GM12801 (cell line): ENCODE results near the gene SMYD3.

ENCODE experiments used
- TF ChIP-seq, protein P1 (sequence below): IDR thresholded peaks from one replicate; pipeline ENCODE4 v1.5.1; 2011; ENCODE audit warnings: control low read depth; ENCODE audit not compliant: insufficient read length; ENCODE audit errors: extremely low read depth

The SMYD3 gene

DNA sequence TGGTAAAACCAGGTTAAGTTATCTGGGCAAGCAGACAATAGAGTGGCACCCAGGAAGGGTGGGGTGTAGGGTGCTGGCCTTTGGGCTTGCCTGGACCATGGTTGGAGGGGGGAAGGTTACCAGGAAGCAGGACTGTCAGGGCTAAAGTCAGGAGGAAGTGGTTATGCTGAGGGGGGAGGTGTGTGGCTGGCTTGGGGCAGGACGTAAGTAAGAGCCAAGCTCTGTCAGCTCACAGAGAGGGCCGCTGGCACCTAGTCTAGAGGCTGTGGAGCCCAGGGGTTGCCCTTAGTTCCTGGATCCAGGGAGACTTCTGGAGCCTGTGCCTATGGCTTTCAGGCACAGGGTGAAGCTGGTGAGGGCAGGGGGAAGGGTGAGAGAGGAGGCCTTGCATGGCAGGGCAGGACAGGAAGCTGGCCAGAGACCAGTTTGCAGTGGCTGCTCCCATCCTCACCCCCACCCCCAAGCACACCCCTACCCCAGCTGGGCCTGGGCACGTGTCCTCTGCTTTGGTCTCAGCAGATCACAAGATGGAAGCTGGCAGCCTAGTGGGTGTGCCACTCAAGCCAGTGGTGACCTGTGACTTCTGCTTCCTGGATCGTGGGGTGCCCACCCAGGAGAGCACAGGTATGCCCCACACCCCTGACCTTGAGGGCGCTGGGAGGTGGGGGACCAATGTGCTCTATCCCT is 20.5 kb upstream of the SMYD3 start:
- TF ChIP-seq, protein P1, sequence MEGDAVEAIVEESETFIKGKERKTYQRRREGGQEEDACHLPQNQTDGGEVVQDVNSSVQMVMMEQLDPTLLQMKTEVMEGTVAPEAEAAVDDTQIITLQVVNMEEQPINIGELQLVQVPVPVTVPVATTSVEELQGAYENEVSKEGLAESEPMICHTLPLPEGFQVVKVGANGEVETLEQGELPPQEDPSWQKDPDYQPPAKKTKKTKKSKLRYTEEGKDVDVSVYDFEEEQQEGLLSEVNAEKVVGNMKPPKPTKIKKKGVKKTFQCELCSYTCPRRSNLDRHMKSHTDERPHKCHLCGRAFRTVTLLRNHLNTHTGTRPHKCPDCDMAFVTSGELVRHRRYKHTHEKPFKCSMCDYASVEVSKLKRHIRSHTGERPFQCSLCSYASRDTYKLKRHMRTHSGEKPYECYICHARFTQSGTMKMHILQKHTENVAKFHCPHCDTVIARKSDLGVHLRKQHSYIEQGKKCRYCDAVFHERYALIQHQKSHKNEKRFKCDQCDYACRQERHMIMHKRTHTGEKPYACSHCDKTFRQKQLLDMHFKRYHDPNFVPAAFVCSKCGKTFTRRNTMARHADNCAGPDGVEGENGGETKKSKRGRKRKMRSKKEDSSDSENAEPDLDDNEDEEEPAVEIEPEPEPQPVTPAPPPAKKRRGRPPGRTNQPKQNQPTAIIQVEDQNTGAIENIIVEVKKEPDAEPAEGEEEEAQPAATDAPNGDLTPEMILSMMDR: no peak

GRCh38 chr1:246526915-246527314 is 19.8 kb upstream of the SMYD3 start:
- TF ChIP-seq, protein P1: no peak

DNA sequence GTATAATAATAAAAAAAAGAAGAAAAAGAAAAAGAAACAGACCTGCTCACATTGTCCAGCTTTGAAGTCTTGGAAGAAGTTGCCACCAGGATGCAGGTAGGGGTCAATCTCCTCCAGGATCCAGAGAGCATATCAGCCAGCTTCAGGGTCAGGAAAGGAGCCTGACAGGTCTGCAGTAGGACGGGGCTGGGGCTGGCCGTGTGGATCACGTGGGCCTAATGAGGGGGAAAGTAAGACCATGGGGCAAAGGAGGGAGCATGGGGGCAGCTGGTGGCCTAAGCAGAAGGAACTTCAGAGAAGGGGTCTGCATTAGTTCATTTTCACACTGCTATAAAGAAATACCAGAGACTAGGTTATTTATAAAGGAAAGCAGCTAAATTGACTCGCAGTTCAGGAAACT is 19.3 kb upstream of the SMYD3 start:
- TF ChIP-seq, protein P1: no peak

- TF ChIP-seq, protein P1: no peak
Measured at GRCh38 chr1:246519514-246519913, 12.4 kb upstream of the SMYD3 start.

DNA sequence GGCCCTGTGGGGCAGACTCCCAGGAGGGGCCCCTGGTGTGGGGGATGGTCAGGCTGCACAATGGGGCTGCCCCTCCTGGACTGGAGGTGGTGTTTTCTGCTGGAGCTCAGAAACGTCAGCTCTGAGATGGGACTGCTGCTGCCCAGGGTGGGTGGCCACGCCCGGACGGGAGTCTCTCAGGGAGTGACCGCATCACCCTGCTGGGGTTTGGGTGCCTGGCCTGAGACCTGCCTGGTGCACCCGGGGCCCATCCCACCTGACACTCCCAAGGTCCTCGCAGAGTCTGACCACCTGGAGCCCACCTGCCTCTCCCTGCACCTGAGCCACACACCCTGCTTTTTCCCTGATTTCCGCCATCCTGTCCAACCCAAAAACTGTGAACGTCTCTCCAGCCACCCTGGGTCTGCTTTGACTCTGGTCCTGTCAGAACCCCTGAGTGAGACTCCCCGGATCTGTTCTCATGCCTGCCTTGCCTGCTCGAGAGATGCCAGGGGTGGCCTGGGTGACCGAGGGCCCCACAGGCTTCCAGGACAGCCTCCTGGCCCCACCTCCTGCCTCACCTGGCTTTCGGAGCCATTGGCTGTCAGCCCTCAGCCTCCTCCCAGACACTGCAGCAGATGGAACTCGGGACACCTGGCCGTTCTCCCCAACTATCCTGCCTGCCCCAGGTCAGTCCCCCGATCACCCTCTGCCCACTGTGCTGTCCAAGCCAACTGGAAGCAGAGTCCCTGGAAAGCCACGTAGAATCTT is 11.6 kb upstream of the SMYD3 start:
- TF ChIP-seq, protein P1: no peak

GRCh38 chr1:246517391-246517790 is 10.3 kb upstream of the SMYD3 start:
- TF ChIP-seq, protein P1: no peak

- TF ChIP-seq, protein P1: no peak
Measured at GRCh38 chr1:246516126-246516525, 9.0 kb upstream of the SMYD3 start.
